HG03025 (cell line): Measurements from ENCODE around the gene VENTX.

Experiments used
- ATAC-seq: cut with Tn5 transposase; IDR thresholded peaks from one replicate; pipeline ENCODE4 v1.9.1; 2021; ENCODE audit warnings: mild to moderate bottlenecking, moderate library complexity; ENCODE audit not compliant: unreplicated experiment, low FRiP score

VENTX gene

DNA sequence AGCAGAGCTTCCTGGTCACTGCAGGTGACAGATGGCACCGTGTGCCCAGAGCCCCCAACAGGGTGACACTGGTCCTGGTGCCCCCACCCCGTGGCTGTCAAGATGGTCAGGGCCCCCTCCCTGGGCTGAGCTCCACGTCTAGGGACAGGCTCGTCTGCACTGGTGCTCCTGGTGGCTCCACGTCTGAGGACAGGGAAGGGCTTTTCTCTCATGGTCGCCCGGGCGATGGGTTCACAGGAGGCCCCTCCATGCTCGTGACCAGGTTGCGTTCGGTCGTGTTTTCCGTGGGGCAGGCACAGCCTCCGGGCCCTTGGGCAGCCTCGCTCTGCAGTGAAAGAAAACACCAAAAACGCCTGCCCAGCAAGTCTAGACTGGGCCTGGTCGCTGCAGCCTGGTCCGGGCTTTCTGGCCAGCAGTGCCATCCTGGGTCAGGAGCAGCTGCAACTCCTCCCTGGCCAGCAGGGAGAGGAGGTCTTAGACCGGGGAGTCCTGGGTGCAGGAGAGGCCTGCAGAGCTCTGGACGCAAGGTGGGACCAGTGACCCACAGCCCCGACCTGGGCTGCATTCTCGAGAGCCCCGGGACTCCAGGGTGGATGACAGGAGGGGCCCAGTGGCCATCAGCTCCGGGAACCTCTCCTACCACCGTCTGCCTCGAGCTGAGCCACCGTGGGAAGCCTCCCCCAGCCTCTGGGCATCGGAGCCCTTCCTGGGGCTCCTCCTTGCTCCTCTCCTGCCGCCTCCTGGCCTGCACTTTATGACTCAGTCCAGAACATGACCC lies 35.5 kb upstream of the VENTX start:
- no peak for ATAC-seq

- no peak for ATAC-seq
Measured at GRCh38 chr10:133202778-133203651, 34.6 kb upstream of the VENTX start.

- ATAC-seq: no peak
Measured at GRCh38 chr10:133203652-133204195, 33.9 kb upstream of the VENTX start.

- no peak for ATAC-seq
Measured at GRCh38 chr10:133204226-133205015, 33.2 kb upstream of the VENTX start.

DNA sequence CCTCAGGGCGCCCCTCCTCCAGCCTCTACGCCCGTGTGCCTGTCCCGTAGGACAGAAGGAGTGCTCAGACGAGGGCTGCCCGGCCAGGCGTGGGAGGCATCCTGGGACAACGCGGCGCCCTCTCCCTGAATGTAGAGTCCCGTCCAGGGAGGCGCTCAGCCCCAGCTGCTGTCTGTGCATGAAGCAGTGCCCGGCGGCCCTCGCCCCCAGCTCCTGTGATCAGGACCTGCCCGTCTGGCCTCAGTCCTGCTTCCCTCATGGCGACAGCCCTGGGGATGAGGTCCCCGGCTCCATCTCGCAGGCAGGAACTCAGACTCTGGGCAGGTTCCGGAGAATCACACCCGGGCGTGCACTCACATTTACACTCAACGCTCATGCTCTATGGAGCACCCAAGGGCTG lies 32.5 kb upstream of the VENTX start:
- ATAC-seq: no peak

DNA sequence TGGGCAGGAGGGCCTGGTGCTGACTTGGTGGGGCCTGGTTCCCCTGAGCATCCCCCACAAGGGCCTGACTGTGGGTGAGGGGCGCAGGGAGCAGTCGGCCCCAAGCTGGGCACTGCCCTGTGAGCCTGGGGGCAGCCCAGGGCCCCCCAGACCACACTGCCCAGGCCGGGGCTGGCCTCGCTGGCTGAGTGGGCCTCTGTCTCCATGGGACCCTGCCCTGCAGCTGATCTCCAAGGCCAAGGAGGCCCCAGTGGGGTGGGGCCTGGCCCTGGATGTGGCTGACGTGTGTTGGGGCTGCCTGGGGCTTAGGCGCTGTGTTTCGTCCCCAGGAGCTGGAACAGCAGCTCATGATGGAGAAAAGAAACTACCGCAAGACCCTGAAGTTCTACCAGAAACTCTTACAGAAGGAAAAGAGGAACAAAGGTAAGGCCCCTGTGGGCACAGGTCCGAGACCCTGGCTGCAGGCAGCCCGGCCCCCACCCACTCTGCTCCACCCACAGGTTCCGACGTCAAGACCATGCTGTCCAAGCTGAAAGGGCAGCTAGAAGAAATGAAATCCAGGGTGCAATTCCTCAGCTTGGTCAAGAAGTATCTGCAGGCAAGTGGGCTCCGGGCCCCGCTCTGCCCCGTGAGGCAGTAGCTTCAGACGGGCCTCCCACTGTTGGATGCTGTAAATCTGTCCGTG lies 31.2 kb upstream of the VENTX start:
- ATAC-seq: no peak

GRCh38 chr10:133207041-133207600 lies 30.5 kb upstream of the VENTX start:
- ATAC-seq: no peak

DNA sequence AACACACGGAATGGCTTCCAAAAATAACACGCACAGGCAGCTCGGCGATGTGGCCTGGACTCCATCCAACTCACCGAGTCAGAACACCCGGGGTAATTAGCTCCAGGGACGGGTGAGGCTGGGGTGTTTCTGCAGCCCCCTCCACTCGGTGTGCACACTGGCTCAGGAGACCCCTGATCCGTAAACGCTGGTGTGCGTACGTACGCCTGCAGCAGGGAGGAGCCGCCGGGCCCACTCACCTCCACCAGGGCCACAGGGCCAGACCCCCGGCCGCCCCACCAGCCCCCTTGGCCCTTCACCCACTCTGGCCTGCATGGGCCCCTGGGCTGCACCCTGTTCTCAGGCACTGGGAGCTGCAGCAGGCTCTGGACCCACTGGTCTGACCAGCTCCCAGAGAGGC lies 30.0 kb upstream of the VENTX start:
- no peak for ATAC-seq

- ATAC-seq: no peak
Measured at GRCh38 chr10:133208466-133208865, 29.2 kb upstream of the VENTX start.

- no peak for ATAC-seq
Measured at GRCh38 chr10:133209117-133209516, 28.5 kb upstream of the VENTX start.

- ATAC-seq: no peak
Measured at GRCh38 chr10:133209641-133210040, 28.0 kb upstream of the VENTX start.

- ATAC-seq: no peak
Measured at GRCh38 chr10:133210398-133211140, 27.1 kb upstream of the VENTX start.

DNA sequence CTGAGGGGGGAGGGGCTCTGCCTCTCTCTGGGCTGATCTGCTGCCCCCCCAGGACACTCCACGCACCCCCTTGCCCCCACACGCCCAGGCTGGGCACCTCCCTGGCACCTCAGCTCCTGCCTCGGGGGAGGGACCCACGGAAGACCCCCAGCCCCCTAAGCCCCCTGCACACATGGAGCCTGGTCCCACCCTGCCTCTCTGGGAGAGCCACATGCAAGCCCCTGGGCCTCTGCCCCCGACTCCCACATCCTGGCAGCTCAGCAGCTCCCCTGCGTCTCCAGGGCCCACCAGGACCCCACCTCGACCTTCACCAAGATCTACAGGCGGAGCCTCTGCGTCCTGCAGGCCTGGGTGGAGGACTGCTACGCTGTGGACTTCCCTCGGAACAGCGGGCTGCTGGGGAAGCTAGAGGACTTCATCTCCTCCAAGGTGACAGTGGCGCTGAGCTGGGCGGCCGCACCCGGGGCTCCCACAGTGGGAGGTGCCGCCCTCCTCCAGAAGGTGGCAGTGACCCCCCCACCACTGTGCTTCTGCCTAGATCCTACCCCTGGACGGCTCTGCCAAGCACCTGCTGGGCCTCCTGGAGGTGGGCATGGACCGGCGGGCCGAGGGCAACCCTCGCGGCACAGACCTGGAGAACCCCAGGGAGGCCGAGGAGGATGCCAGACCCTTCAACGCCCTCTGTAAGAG lies 26.4 kb upstream of the VENTX start:
- ATAC-seq: no peak

GRCh38 chr10:133211959-133212852 lies 25.4 kb upstream of the VENTX start:
- ATAC-seq: no peak

- no peak for ATAC-seq
Measured at GRCh38 chr10:133212853-133213494, 24.7 kb upstream of the VENTX start.

GRCh38 chr10:133213641-133214467 lies 23.8 kb upstream of the VENTX start:
- ATAC-seq: no peak
